HL-60/S4 treated with phorbol 12-myristate 13-acetate at 8.2 ng/mL for 4 days and 3 days (cell line): ENCODE data around the gene POGK.

Experiments used
- in situ Hi-C: fragments of 300-500 bp; cut with MboI; formaldehyde crosslinking; loops from 2 replicates; pipeline ENCODE4 v1.15.0; 2022; ENCODE audit warnings: low sequenced_read_pairs

POGK gene

DNA sequence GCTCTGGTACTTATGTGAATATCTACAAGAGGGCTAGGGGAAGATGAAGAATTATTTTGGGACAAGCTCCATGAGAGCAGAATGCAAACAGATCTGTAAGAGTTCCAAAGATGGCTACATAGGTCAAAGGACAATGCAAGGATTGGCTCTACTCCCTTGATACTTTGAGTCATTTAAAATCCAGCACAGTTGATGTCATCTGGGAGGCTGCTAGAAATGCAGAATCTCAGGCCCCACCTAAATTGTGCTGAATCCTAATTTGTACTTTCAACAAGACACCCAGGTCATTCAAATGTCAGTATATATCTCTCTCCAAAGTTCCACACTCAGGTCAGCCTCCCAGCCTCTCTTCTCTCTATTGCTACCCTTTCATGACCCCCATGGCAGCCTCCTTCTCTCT is 60.5 kb downstream of the POGK start:
- in situ Hi-C loops = no loop called here

DNA sequence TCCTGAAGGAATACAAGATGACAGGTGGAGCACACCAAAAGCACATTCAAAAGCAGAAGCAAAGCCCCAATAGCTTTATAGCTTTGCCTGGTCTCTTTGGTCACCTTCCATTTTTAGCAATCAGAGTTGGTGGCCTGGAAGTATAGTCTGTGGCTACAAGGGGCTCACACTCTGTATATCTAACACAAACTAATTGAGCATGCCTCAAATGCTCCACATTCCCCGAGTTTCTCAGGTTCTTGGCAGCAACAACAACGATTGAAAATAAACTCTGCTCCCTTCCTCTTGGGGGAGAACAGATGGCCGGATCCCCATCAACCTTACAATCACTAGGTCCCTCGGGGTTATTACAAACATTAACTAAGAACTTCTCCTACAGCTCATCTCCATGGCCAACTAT is 61.7 kb downstream of the POGK start:
- in situ Hi-C loops = no loop called here

DNA sequence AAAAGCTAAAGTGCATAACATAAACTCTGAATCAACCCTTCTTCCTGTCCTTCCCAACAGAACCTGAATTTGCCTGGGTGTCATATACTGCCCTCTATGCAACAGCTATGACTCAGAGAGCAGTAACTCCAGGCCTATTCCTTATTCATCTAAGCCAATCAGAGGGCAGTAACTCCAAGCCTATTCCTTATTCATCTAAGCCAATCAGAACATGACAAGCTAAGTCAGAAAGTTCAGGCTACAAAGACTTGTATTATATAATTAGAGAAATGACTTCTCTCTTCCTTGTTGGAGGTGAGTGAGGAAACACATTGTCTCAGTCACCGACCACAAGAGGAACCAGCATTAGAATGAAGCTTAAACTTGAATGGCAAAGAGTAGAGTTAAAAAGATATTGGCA is 63.0 kb downstream of the POGK start:
- in situ Hi-C loops = no loop called here

DNA sequence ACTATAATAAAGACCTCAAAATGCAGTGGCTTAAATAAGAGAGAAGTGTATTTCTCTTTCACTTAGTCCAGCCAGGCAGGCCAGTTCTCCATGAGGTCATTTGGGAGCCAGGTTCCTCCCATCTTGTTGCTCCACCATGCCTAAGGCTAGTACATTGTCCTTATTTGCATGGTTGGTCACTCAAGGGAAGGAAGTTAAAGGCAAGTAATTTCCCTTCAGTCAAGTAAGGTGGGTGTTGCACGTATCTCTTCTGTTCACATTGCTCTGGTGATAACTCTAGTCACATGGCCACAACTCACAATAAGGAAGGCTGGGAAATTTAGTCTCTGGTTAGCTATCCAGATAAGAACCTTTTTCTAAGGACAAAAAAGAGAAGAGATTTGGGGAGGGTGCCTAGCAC is 64.0 kb downstream of the POGK start:
- in situ Hi-C loops = no loop called here

DNA sequence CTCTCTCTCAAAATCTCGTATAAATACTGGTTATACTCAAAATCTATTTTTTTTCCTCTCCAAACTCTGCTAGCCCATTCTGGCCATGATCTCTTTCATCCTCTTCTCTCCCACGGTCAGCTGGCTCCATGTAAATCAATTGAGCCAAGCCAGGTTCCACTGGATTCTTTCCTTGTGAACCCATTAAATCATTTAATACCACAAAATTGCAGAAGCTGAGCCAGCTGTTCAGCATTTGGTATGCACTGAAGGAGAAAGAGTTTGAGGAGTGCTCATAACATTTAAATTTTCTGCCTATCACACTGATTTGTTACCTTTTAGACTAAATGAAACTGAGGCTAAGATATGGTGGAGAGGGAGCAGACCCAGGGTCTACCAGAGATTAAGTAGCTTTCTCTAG is 65.9 kb downstream of the POGK start:
- in situ Hi-C loops = no loop called here

DNA sequence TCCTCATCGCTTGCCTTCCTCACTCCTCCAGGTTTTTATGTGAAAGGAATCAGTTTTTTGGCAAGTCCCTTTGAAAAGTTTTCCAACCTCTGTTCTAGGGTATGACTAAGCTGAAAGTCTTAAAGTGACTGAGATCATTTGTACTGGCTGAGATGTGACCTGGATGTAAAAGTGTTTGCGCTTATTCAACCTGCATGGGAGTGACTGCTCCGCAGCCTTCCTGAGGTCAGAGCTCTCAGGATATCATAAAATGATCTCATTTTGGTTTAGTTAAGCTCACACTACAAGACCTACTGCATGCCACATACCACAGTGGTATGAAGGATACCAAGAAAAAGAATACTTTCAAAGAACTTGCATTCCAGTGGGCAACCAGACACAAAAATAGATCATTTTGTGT is 66.6 kb downstream of the POGK start:
- in situ Hi-C loops = no loop called here
